COR-L47 (cell line): ENCODE data around the gene ZNF14.
"Not testable (repeated sequence)": the region's sequence is repeated elsewhere in the genome, so short reads cannot be mapped to it uniquely, and the experiment has no call there.

Experiments
- DNase-seq: peaks from one replicate; lab custom pipeline; 2025; lab: John Stamatoyannopoulos, UW

ZNF14 gene

DNA sequence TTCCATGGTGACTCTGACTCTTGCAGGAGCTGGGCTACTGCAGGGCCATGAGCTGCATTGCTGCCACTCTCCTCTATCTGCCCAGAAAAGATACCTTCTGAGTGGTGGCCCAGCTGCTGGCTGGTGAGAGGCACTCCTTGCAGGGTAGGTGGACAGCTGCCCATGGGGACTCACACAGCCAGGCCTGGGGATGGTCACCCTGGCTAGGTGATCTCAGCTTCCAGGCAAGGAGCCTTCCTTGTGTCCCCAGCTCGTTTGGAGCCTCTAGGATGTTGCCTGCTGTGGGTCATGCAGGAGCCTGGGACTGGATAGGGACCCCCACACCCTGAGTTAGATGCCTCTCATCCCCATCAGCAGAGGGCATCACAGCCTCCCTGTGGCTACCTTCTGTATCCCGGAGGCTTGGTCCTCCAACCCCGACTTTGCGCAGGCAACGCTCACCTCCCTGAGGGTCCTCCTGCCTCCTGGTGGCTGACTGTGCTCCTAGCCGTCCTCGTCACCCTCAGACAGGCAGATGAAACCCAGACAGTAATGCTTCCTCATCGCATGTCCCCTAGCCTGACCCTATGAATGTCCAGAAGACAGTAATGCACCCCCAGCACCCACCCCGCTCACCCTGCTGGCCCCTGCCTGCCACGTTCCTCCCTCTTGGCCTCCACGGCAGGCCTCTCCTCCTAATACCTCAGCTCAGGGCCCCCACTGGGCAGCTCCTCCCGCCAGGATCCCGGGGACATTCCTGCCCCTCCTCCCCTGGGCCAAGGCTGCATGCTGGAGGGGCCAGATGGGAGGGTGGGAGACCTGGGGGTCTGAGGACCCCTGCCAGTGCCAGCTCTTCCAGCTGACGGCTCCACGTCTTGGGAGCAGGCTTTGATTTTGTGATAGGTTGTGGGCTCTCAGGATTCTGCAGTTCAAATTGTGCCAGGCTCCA is 13.6 kb upstream of the ZNF14 start:
- DNase-seq = no peak

DNA sequence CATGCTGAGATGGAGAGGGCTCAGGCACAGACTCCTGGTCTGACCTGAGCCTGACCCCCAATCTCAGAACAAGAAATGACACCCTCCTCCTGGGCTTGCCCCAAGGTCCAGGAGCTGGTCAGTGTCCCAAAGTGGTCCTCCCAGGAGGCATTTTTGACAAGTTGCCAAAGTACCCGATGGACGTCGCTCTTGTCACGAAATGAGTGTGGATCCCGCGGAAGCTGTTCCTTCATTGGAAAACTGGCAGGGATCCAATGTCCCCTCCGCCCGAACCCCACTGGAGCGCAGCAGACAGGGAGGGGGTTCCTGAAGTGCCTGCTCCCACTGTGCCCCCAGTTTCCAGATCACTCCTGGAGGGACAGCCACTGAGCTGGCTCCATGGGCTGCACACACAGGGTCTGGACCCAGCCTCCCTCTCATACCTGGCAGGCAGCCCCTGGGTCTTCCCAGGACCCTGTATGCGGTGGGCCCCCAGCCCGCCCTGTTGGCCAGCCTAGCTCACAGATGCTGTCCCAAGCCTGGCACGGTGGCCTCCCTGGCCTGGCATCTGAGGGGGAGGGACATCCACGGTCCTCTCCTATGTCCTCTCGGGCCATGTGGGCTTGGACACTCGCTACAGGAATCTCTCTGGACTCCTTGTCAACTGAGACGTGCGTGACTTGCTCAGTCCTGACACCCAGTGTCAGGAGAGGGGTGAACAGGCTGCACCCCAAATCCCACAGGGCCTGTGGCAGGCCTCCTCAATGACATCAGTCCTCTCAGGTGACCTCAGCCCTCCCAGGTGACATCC is 12.8 kb upstream of the ZNF14 start:
- DNase-seq = no peak

DNA sequence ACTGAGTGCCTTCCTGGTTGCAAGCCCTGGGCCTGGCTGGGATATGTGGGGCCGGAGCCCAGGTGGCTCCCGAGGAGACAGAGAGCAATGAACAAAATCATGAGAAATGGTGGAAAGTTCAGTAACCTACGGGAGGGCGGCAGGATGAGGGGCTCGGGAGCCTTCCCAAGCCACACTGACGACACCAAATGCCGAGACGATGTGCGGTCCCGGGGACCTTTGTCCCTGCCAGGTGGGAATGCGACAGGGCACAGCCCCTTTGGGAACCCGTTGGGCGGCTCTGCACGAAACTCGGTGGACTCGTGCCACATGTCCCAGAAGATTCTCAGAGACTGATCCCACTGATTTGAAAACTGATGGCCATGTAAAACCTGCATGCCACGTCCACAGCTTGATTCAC is 11.7 kb upstream of the ZNF14 start:
- no peak for DNase-seq

DNA sequence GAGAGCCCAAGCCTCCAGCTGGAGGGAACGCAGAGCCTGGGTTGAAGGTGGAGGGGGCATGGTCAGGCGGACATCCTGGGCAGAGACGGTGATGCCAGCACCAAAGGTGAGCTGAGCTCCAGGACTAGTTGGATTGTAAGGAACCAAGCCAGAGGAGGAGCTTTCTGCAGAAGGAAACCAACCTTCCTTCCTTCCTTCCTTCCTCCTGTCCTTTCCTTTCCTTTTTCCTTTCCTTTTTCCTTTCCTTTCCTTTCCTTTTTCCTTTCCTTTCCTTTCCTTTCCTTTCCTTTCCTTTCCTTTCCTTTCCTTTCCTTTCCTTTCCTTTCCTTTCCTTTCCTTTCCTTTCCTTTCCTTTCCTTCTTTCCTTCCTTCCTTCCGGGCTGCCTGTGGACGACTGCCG is 11.0 kb upstream of the ZNF14 start:
- not testable (repeated sequence) for DNase-seq

DNA sequence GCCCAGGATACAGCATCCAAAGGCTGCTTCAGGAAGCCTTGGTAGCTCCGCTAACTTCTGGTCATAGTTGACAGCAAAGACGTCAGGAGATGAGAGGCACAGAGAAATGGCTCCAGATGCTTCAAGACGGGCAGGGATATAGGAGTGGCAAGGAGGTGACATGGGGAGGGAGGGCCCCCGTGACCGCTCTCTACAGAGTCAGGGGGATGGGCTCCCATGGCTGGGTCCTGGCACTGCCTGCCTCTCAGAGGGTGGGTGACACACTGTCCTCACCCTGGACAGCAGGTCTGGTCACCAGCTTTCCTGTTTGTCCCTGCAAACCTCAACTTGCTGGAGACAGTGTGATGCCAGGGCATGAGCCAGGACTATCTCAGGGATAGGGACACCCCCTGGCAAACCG is 10.3 kb upstream of the ZNF14 start:
- no peak for DNase-seq

DNA sequence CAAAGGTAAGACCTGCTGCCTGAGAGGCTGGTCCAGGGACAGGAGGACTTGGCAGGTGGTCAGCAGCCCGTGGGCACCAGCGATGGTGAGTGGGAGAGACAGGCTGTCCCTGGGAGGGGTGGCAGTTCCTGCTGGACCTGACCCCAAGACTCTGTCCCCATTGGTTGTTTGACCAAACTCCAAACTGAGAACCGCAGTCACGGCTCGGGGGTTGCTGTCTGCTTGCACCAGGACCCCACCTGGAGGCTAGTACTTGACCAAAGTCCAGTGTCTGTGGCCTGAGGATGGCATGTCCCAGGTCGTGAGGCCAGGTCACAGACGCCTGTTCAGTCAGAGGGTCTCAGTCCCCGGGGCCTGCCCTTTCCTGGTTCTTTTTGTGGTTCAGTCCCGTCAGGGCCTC is 9.9 kb upstream of the ZNF14 start:
- no peak for DNase-seq

DNA sequence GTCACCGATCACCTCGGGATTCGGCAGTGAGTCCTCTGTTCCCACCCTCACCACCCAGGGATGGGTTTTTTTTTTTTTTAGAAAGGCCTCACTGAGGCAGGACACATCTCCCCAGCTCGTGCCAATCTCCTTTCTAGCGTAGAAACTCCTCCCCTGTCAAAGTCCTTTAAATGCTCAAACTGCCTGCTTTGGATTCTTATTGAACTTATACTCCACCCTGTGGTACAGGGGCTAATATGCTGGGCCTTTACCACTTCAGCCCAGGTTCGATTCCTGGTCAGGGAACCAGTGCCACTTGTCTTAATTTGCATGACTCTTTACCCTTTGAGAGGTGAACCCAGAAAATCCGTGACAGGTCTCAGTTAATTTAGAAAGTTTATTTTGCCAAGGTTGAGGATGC is 8.3 kb upstream of the ZNF14 start:
- DNase-seq = no peak

DNA sequence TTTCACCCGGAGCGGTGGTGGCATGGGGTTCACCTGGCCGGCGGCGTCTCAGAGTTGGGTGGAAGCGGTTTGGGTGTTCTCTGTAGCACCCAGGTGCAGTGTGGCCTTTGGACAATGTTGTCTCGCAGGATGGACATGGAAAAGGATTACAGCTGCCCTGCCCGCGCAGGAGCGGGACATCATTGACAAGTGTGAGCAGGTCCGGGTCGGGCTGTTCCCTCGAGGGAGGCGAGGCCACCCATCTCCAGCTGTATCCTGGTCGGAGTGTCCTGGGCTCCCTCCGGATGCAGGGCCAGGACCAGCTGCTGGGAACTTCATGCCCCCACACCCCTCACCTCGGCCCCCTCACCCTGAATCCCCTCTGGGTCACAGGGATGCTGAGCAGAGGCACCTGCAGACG is 7.8 kb upstream of the ZNF14 start:
- DNase-seq = no peak

DNA sequence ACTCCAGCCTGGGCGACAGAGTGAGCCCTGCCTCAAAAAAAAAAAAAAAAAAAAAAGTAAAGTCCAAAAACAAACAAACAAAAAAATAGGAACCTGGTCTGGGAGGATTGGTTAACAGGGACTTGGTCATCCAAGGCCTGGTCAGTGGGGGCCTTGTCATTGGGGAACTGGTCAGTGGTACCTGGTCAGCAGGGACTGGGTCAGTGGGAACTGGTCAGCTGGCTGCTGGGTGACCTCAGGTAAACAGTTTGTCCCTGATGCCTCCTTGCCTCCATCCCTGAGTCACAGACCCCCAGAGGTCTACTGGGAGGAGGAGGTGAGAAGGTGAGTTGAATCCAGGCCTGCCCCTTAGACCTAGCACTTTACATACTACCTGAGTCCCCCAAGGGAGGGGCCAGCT is 5.7 kb upstream of the ZNF14 start:
- no peak for DNase-seq

DNA sequence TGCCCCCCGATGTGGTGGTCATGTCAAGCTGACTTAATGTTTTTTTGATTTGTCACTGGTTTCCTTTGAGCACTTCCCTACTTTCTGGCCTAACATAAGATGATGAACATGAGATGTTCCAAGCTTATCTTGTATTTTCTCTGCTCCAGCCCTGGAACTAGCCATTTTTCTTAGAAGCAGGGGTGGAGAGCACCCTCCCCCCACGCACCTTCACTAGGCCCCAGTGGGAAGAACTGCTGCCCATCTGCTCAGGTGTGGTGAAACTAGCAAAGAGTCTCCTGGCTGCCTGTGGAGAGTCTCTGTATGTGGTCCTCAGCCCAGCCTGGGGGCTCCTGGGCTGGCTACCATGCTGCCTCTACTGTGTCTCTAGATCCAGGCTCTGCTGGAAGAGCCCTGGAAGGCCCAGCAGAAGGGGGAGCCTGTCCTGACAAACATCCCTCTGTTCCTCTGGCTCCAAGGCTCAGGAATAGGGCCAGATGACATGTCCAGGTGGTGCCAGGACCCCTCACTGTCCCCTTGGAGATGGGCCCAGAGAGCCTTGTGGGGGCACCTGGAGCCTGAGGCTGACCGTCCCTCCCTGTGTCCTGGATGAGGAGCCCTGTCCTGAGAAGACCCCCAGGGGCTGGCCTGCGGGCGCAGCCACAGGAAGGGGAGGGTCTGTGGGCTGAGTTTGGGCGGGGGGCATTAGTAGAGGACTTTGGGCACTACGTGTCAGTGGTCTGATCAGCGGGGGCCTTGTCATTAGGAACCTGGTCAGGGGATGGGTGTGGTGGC is 4.8 kb upstream of the ZNF14 start:
- no peak for DNase-seq

DNA sequence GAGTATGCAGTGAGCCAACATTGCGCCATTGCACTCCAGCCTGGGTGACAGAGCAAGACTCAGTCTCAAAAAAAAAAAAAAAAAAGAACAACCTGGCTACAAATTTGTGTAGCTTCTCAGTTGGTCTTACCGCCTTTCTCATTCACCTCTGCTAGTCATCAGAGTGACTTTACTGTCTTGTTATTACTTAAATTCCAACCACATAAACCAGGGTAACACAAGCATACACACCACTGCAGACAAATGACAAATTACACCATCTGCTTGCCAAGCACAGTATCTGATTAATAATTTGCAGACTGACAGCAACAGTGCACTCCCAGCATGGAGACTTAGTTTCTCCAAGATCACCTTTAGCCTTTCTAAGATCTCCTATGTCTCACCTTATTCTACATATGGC is 11.0 kb downstream of the ZNF14 start:
- no peak for DNase-seq

DNA sequence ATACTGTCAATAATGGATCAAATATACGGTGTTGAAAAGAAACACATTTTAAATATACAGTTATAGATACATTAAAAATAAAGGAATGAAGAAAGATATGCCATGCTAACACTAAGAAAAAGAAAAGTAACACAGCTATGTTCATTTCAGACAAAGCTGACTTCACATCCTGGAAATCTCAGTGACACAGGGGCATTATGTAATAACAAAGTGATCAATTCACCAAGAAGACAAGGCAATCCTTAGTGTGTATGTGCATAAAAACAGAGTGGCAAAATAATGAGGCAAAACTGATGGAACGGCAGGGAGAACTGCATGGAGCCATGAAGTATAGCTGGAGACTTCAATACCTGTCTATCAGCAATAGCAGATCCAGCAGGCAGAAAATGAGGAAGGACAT is 13.1 kb downstream of the ZNF14 start:
- DNase-seq = no peak

DNA sequence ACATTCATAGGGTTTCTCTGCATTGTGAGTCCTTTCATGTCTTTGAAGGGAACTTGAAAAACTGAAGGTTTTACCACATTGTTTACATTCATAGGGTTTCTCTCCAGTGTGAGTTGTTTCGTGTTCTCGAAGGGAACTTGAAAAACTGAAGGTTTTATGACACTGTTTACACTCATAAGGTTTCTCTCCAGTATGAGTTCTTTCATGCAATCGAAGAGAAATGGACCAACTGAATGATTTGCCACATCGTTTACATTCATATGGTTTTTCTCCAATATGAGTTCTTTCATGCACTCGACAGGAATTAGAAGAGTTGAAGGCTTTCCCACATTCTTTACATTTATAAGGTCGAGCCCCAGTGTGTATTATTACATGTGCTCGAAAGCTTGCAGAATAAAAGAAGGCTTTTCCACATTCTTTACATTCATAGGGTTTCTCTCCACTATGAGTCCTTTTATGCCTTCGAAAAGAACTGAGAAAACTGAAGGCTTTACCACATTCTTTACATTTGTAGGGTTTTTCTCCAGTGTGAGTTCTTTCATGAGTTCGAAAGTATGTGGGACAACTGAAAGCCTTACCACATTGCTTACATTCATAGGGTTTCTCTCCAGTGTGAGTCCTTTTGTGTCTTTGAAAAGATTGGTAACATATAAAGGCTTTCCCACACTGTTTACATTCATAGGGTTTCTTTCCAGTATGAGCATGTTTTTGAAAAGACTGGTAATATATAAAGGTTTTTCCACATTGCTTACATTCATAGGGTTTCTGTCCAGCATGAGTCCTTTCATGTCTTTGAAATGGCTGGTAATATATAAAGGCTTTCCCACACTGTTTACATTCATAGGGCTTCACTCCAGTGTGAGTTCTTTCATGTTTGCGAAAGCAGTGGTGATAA is 20.7 kb downstream of the ZNF14 start:
- DNase-seq = no peak

DNA sequence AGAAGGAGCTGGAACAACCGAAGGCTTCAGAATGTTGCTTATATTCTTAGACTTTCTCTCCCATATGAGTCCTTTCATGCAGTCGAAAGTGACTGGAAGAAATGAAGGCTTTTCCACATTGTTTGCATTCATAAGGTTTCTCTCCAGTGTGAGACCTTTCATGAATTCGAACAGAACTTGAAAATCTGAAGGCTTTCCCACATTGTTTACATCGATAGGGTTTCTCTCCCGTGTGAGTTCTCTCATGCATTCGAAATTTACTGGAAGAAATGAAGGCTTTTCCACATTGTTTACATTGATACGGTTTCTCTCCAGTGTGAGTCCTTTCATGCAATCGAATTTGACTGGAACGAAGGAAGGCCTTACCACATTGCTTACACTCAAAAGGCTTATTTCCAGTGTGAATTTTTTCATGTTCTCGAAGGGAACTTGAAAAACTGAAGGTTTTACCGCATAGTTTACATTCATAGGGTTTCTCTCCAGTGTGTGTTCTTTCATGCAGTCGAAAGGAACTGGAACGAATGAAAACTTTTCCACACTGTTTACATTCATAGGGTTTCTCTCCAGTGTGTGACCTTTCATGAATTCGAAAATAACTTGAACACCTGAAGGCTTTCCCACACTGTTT is 21.5 kb downstream of the ZNF14 start:
- DNase-seq = no peak

DNA sequence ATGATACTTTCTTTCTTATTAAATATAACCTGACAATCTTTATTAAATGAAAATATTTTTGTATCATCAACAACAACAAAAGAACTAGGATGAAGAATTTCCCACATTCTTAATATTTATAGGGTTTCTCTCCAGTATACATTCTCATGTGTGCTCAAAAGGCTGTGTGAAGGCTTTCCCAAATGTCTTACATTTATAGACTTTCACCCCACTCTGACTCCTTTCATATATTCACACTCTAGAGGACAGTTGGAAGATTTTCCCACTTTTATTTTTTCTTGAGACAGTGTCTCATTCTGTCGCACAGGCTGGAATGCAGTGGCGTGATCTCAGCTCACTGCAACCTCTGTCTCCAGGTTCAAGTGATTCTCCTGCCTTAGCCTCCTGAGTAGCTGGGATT is 22.4 kb downstream of the ZNF14 start:
- no peak for DNase-seq

DNA sequence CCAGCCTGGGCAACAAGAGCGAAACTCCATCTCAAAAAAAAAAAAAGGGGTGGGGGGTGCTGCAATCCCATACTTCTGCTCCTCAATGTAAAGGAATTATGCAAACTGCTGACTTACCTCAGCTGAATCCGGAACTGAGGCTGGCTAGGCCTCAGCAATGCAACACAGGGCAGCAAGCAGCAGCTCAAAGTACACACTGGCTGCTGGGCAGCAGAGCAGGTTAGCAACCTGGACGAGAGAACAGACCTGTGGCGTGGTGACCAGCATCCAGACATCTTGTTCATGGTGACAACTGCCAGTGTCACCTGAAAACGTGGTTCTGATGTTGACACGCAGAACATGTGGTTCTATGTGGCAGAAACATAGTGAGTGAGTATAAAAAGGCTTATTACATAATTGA is 28.1 kb downstream of the ZNF14 start:
- DNase-seq = no peak

DNA sequence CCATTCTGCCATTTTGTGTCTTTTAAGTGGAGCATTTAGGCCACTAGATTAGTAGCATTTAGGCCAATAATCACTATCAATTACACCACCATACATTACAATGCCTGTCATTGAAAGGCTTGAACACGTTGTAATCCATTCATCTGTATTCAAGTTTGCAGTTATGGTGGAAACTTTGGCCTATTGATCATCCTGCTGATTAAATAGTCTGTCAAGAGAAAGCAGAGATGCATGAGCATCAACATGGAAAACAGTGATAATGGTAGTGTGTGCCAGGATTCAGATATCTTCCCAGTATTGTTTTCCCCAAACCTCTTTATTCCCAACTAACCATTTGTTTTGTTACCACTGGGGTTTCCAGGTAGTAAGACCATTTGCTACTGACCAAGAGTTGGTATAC is 32.4 kb downstream of the ZNF14 start:
- DNase-seq = not testable (repeated sequence)

DNA sequence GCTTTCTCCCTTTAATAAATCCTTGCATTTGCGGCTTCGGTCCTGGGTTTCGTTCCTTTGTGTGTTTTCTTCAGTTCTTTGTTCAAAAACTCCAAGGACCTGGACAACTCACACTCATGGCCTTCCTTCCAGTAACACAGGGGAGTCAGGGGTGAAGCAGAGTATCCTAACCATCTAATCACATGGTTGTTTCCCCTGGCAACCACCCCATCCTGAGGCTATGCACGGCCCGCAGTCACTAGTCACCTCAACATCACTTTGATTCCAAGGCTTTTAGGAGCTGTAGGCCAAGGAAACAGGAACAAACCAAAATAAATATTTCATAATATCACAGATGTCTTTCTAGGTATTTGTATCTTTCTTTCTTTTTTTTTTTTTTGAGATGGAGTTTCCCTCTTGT is 35.3 kb downstream of the ZNF14 start:
- no peak for DNase-seq

DNA sequence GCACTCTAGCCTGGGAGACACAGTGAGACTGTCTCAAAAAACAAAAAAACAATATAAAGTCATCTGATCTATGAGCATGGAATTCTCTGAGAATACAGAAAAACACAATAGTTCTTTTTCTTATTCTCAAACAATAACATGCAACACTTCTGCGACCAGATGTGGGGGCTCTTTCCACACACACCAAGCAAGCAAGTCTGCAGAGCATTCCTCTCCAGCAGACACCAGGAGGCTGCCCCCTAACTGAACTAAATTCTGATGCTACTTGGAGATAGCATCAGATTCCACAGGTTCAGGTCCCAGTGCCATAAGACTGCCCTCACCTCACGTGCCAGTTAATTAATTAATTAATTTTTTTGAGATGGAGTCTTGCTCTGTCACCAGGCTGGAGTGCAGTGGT is 36.5 kb downstream of the ZNF14 start:
- DNase-seq = no peak

DNA sequence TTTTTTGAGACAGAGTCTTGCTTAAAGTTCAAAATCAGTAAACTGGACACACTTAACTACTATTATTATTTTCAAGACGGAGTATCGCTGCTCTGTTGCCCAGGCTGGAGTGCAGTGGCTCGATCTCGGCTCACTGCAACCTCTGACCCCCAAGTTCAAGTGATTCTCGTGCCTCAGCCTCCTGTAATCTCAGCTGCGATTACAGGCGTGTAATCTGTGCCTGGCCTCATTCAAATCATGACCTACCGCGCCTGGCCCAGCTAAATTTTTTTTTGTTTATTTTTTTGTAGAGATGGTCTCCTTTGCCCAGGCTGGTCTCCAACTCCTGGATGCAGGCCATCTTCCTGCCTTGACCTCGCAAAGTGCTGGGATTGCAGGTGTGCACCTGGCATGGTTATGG is 41.2 kb downstream of the ZNF14 start:
- DNase-seq = no peak

DNA sequence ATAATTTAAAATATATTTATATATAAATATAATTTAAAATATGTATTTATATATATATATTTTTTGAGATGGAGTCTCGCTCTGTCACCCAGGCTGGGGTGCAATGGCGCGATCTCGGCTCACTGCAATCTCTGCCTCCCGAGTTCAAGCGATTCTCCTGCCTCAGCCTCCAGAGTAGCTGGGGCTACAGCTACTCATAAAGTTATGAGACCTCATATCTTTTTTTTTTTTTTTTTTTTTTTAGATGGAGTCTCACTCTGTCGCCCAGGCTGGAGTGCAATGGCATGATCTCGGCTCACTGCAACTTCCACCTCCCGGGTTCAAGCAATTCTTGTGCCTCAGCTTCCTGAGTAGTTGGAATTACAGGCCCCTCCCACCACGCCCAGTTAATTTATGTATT is 43.9 kb downstream of the ZNF14 start:
- not testable (repeated sequence) for DNase-seq
